HUDEP-2 (cell line): ENCODE measurements around the gene HMGCS2.
"Not testable (repeated sequence)": the region's sequence is repeated elsewhere in the genome, so short reads cannot be mapped to it uniquely, and the experiment has no call there.

Experiments
- DNase-seq, 76 experiments: peaks; one replicate each; lab custom pipeline; 2025; ENCODE audit not compliant: unreplicated experiment in 76 of 76; lab: John Stamatoyannopoulos, UW

Gene HMGCS2

DNA sequence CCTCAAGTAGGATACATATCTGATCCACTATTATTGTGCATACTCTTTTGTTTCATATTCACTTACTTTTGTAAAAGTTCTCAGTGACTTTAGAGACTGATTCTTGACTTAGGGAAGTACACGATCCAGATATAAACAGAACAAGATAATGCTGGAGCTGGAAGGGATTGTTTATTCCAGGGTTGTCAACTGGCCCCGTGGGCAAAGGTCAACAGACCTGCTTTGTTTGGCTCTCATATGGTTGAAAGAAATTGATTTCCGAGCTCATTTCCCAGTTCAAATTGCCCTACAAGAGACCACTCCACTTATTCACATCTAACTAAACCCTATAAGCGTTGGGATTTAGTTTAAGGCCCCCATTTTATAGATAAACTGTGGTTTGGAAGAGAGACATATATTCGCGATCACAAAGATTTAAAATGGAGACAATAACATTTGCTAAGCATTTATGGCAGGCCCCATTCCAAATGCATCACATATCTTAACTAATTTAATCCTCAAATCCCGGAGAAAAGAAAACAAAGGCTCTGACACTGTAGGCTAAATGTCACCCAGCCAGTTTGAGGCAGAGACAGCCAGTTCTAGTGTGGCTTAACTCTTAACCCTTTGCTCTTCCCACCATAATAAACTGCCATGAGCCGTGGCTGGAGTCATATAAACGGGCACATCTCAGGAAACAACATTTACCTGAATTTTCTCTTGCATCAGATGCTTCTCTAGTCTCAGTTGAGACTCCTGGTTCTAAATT lies 21.9 kb upstream of the HMGCS2 start:
- DNase-seq, result no peak

DNA sequence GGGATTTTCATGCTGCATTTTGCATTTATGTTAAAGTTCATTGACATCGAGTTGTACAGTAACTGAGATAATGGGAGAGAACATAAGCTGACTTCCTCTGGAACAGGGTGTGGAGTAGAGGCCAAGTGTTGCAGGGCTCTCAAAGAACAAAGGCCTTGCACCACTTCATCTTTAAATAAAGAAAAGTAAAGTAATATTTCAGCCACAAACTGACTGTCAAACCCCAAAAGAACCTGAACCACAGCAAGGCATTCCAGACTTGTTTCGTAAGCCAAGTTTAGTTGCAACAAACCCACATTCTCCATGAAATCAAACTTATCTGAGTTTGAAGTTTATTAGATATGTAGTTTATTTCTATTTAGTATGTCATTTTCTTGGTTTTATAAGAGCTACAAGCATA lies 19.1 kb upstream of the HMGCS2 start:
- no peak for DNase-seq

DNA sequence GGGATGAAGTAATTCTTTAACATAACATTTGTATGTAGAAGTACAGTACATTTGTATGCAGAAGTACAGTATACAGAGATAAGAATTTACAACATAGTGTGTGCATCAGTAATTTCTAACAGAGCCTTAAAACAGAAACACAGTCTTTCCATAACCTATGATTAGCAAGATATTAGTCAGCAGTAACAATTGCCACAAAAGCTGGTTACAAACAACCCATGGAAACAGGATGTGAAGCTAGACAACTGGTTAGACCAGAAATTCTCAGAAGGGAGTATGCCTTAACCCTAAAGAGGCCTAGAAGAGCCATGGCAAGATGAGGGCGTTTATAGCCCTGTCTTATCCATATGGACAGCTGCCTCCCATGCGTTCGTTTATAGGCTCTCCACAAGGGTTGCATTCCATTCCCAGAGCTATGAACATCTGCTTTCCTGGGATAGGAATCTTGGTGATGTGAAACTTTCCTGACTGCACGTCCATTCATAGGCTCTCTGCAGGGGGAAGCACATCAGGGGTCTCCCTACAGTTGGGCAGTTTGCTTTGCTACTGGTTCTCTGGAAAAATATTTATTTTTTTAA lies 17.9 kb upstream of the HMGCS2 start:
- DNase-seq, result not testable (repeated sequence)

DNA sequence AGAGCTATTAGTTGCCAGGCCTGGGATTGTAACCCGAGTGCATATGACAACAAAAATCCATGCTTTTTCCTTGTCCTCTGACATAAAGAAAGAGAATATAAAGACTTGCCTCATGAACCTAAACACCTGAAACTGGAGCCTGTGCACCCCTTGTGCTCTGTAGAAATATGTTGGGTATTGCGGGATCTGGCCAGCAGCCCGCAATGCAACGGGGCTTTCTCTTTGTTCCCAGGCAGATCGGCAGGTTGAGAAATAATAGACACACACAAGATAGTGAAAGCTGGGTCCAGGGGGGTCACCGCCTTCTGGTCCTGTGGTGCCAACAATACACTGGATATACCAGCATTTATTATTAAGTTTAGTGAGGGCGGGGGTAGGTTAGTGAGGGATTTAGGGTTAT lies 17.3 kb upstream of the HMGCS2 start:
- DNase-seq, result not testable (repeated sequence)

DNA sequence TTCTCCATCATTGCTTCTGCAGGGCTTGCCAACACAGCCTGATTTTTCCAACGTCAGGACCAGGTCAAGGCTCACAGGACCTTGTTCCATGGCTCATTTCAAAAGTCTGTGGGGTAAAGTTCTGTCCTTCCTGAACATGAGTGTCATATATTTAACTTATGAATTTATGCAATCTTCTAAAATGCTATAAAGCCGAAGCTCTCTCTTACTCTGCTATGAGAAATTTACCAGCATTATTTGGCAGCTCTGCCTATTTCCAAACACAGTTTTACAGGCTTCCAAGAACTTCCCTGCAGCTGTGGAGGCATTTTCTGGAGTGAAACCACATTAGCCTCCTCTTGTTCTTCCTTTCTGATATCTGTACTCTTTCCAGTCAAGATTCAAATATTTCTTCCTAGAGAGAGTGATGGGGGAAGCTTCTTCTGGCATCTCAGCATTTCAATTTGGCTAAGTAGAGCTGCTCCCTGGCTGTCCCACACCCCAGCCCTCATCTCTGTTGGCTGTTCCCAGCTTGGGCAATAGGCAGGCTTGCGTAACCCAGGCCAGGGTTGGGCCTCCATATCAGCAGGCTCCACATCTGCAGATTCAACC lies 15.6 kb upstream of the HMGCS2 start:
- no peak for DNase-seq

DNA sequence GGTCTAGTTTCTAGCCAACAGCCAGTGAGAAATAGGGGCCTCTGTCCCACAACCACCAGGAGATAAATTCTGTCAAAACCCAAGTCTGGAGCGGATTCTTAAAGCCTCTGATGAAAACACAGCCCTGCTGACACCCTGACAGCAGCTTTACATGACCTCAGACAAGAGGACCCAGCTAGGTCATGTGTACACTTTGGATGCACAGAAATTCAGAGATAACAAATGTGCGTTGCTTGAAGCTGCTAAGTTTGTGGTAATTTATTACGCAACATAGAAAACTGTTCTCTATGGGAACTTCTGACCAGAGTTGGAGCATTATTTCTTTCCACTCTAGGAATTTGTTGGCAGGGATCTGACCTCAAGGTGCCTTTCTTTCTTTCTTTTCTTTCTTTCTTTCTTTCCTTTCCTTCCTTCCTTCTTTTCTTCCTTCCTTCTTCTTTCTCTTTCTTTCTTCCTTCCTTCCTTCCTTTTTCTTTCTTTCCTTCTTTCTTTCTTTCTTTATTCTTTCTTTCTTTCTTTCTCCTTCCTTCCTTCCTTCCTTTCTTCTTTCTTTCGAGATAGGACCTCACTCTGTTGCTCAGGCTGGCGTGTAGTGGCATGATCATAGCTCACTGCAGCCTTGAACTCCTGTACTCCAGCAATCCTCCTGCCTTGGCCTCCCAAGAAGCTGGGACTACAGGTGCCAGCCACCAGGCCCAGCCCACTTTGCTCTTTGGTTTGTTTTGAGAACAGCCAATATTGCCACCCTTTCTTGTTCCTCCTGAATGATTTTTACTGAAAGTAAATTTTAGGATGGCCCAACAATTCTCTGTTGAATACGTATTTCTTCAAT lies 14.9 kb upstream of the HMGCS2 start:
- DNase-seq, result no peak

DNA sequence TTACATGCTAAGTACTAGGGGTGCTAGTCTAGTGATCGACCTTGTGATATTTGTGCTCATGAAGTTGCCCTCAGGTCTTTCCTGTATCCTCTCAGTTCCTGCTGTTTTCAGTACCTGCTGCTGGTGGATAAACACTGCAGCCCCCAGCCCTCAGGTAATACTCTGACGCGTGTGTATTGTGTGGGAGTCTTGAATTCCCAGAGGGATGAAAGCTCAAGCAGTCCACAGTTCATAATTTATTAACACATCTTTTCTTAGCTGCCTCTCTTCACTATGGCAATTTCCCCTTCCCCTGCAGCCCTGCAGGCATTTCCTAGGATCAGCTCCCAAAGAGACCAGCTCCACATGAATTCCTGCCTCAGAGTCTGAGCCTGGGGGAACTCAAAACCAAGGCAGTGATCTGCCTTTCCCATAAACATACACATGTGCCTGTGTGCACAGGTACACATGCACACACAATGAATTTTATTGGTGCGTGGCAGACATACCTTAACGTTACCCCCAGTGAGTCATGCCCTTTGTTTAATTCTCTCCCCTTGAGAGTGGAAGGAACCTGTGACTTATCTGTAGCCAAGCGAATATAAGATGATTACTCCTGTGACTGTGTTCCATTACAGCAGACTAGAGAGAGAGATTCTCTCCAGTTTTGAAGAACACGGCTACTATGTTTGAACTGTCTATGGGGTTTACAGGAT lies 14.1 kb upstream of the HMGCS2 start:
- no peak for DNase-seq

DNA sequence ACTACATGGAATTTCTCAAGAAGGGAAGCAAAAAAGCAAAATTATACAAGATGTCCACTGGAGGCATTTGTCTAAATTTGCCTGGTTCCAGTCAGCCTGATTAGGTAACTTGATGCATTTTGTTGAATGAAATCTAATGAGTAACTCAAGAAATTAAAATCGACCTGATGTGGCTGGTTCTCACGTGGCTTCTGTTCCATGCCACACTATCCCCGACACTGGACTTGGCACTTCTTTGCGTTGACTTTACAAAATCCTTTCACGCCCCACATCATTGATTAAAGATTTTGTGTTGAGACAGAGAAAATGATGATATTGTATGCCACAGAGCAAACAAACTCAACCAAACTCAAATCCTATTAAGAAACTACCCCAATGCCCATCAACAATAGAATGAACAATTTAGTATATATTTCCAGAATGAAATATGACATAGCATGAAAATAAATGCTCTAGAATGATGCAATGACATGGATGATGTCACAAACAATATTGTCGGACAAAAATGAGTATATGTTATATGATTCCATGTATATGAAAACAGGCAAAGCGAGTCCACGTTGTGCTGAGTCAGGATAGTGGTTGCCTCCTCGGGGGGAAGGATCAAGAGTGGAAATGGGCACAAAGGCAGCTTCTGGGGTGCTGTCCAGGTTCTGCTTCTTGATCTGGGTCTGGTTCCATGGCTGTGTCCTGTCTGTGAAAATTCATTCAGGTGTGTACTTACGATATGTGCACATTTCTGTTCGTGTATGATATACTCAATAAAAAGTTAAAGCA lies 12.9 kb upstream of the HMGCS2 start:
- DNase-seq, result no peak

DNA sequence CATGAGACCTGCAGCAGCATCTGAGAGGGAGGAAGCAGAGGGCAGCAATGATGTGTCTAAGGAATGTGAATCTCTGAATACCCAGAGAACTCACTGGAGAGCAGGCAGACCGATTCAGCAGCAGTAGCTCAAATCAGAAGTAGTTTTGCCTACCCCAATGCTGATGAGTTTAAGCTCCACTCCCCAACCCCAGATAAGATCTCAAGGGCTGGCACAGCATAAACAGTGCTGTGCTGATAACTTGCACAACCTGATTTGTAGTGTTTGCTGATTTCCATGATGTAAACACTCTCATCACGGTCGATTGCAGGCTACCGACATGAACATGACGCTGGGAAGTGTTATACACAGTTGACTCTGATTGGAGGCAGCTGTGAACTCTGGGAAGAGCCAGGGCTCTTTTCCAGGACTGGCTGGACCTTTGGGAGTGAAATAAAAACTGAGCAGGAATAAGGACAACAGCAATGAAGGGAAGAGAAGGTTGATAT lies 11.2 kb upstream of the HMGCS2 start:
- DNase-seq, result no peak

DNA sequence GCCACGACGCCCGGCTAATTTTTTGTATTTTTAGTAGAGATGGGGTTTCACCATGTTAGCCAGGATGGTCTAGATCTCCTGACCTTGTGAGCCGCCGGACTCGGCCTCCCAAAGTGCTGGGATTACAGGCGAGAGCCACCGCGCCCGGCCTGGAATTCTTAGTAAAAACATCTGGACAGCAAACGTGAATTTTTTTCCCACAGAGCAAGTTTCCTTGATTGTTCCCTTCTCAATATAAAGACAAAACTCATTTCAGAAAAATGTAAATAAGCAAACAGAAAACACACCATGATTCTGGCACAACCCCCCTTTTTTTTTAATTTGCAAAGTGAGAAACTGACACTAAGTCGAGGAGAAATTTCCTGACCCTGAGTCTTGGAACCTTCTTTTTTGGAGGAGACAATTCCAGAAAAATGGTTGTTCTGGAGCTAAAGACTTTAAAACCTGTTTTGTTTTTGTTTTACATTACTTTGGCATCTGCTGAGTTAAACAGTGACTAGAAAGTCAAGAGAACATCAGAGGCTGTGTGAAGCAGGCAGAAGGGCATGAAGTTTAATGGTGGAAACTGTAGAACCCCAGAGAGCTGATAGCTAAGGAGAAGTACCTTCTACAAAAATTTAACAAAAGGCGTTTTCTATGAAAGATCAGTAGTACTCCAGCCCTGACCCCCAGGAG lies 10.3 kb upstream of the HMGCS2 start:
- DNase-seq, result no peak

DNA sequence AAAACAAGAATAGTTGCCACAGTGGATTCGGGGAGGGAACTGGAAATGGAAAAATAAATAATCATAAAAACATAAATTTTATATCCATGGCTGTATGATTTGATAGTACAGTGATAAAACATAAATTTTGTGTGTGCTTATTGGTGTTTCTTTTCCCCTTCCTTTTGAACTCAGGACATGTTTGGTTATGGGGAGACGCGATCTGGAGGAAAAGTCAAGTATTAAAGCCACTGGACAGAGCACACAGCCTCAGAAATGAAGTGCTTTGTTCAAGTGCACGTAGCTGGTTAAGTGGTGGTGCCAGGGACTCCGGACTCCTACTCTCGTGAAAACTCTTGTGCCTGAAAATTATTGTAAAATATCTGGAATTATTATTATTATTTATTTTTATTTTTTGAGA lies 9.7 kb upstream of the HMGCS2 start:
- no peak for DNase-seq

DNA sequence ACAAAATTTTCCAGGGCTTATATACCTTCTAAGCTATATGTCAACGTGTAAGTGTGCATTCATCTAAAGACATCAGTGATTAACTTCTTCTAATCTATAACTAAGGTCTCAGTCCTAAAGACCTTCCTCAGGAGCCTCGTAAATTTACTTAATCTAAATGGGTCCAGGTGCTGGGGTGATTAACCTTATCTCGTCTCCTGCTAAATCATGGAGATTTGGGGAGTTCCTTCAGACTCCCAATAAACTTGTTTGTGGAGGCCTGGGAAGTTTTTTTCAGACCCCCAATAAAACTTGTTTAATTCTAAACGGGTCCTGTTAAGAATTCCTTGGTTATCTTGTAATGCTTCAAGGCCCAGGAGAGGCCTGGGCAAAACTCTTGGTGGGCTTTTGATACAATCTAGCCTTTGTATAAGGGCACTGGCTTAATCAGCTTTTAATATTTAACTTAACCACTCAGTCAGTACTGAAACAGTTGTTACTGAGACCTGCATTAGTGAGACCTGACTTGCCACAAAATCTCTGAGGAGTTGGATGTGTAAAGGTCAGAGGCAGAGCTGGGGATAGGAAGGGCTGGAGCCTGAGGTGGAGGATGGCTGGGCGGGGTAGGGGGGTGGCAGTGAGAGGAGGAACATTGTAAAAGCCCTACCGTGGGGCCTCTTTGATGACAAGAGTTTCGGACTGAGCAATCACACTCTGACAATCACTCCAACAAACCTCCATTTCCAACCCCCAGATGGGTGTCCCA lies 6.2 kb upstream of the HMGCS2 start:
- no peak for DNase-seq

DNA sequence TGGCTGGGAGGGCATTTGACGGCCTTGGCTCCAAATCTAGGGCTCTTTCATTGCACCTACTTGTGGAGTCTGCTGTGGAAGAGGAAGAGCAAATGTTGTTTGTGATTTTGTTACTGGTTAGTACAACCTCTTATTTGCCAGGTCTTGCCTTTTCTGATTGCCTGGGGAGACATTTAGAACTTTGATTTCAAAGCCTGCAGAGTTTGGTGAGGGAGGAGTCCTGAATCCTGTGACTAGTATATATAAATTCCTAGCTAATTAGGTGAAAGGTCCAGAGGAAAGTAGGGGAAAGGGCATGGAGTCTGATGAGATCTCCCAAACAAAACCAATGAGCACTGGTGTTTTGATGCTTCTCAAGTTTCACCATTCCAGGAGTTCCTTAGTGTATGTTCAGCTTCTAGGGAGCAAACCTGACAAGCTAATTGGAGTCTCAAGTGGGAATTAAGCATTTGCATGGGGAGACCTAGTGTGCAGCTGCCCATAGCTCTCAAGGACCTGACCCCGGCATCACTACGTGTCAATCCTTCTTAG lies 5.1 kb upstream of the HMGCS2 start:
- no peak for DNase-seq

DNA sequence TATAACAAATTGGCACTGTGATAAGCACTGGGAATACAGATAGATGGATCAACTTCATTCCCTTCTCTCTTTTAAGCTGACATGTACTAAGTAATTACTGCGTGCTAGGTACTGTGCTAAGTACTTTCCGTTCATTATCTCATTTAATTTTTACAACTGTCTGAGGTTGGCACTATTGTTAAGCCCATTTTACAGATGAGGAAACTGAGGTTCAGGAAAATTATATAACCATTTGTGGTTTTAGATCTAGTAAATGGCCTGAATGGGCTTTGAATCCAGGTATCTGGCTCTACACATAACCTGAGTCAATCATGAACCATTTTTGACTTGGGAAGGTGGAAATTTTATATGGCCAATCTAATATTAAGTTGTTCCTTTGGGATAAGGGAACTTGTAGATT lies 3.6 kb upstream of the HMGCS2 start:
- no peak for DNase-seq

DNA sequence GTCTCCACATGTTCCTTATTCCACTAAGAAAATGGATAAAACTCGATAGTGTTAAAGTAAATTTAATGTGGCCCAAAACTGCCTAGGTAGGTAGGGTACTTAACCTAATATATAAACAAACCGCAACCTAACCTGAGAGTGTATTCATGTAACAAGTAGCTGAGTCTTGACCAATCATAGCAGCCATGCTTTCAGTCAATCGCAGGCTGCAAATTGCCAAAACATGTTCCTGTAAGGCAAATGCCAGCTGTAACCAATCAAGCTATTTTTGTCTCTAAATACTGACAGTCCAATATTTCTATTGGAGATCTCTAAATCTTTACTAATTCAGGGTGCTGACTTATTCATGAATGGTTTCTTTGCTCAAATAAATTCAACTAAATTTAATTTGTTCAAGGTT lies 3.1 kb upstream of the HMGCS2 start:
- DNase-seq, result no peak

DNA sequence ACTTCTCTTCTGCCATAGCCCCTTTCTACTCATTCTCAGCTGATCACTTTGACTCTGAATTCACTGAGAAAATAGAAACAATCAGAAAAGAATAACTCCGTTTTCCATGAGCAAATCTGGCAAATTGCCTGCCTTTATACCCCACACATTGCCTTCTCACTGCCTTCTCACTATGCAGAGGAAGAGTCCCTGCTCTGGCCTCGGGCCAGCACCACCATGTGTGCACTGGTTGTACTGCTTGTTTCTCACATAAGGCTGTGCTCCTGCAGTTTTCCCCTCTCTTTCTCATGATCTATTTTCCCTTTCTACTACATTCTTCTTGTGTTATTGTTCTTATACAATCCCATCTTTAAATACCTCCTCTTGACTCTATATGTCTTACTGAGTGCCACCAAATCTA lies 2.3 kb upstream of the HMGCS2 start:
- DNase-seq, result no peak

DNA sequence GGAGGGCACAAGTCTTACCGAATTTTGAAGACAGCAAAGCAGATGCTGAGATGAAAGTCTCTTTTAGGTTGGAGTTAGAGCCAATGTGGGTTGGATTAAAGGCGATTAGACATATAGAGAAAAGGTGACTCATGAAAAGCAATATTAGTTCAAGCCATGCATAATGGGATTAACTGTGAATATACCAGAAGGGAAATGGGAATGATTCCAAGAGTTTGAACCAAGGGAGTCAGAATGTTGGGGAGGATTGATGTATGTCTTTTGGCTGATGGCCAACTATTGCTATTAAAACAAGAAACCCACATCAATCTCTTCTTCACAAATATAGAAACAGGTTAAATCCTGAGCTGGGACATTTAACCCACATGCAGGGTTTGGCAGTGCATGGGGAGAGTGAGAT lies 1.2 kb downstream of the HMGCS2 start:
- no peak for DNase-seq

DNA sequence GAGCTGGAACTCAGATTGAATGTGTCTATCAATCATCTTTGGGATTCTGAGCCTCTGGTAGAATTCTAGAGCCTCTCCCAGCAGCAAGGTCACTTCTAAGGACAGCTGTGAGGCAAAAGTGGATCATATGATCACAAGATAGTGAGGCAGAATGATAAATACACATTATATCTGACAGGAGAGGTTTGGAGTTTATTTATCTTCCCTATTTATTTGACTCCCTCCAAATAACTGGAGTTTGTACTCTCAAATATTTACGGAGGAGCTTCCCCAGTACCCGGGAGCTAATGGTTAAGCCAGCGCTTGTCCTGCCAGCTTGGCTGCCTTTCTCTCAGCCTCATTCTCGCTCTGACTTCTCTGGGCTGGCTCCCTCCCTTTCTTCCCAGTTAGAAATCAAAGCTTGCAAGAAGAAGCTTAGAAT lies 2.3 kb downstream of the HMGCS2 start:
- no peak for DNase-seq
